IPS-NIHi7 (cell line): Measurements from ENCODE around the gene HORMAD2.

Source experiments
- DNase-seq: peaks from one replicate; pipeline ENCODE4 v3.0.0; 2012; ENCODE audit warnings: mixed read lengths; ENCODE audit errors: extremely low spot score

Gene HORMAD2

GRCh38 chr22:30161051-30161469, 80.8 kb downstream of the HORMAD2 start:
- no peak for DNase-seq

- DNase-seq, result no peak
These were observed 87.0 kb downstream of the HORMAD2 start for GRCh38 chr22:30167296-30167695.

GRCh38 chr22:30167734-30168133, 87.5 kb downstream of the HORMAD2 start:
- no peak for DNase-seq

- no peak for DNase-seq
These were observed 88.7 kb downstream of the HORMAD2 start for GRCh38 chr22:30169002-30169401.

- DNase-seq, result no peak
These were observed 89.9 kb downstream of the HORMAD2 start for GRCh38 chr22:30170129-30170528.

- DNase-seq, result no peak
These were observed 90.7 kb downstream of the HORMAD2 start for GRCh38 chr22:30171008-30171407.

- no peak for DNase-seq
These were observed 95.5 kb downstream of the HORMAD2 start for GRCh38 chr22:30175690-30176288.

GRCh38 chr22:30176431-30176830, 96.2 kb downstream of the HORMAD2 start:
- no peak for DNase-seq

GRCh38 chr22:30178181-30179126, 98.2 kb downstream of the HORMAD2 start:
- no peak for DNase-seq

- no peak for DNase-seq
These were observed 100.4 kb downstream of the HORMAD2 start for GRCh38 chr22:30180616-30181015.

GRCh38 chr22:30181459-30182349, 101.4 kb downstream of the HORMAD2 start:
- DNase-seq, result no peak

GRCh38 chr22:30182350-30182745, 102.1 kb downstream of the HORMAD2 start:
- DNase-seq, result no peak

- no peak for DNase-seq
These were observed 102.6 kb downstream of the HORMAD2 start for GRCh38 chr22:30182815-30183214.

GRCh38 chr22:30183271-30183670, 103.0 kb downstream of the HORMAD2 start:
- DNase-seq, result no peak

- DNase-seq, result no peak
These were observed 103.6 kb downstream of the HORMAD2 start for GRCh38 chr22:30183861-30184278.

GRCh38 chr22:30185129-30185528, 104.9 kb downstream of the HORMAD2 start:
- DNase-seq, result no peak

- DNase-seq, result no peak
These were observed 105.3 kb downstream of the HORMAD2 start for GRCh38 chr22:30185549-30185948.

GRCh38 chr22:30186041-30186440, 105.8 kb downstream of the HORMAD2 start:
- DNase-seq, result no peak

GRCh38 chr22:30186510-30186909, 106.2 kb downstream of the HORMAD2 start:
- DNase-seq, result no peak

- no peak for DNase-seq
These were observed 106.8 kb downstream of the HORMAD2 start for GRCh38 chr22:30187094-30187493.

GRCh38 chr22:30187529-30188407, 107.5 kb downstream of the HORMAD2 start:
- DNase-seq, result no peak
